Adrenal gland (tissue), 12 donors: ENCODE data around the gene TBCB. TPM values are rescaled to one million over a fixed set of nuclear protein-coding genes. Genes with fewer than 3 reads are reported as not detected.

Experiments
- DNase-seq, 7 donors: peaks; one replicate each; pipeline ENCODE4 v3.0.0-alpha.2; 2019 to 2020
- H3K27ac ChIP-seq, 5 donors: fragments of 200-600 bp; sonication (generic) in 4 of 5; 1 replicate in 3 of 5; 2 replicates in 2 of 5; pipeline versions ENCODE4 v1.5.1 to v1.8.0; 2016 to 2020; ENCODE audit warnings: mild to moderate bottlenecking in 1 of 5
- H3K27me3 ChIP-seq: fragments of 200-600 bp; 2 replicates; pipeline ENCODE4 v1.8.0; 2021
- H3K36me3 ChIP-seq, 2 donors: fragments of 200-600 bp; replicated peaks in 1 of 2; 1 replicate in 1 of 2; 2 replicates in 1 of 2; pipeline versions ENCODE4 v1.5.1 to v1.8.0; 2018 to 2022
- H3K4me1 ChIP-seq, 2 donors: fragments of 200-600 bp; replicated peaks in 1 of 2; 1 replicate in 1 of 2; 2 replicates in 1 of 2; pipeline versions ENCODE4 v1.5.1 to v1.8.0; 2018 to 2021
- H3K4me3 ChIP-seq, 4 donors: fragments of 200-600 bp; sonication (generic) in 3 of 4; one replicate each; pipeline ENCODE4 v1.5.1; 2016 to 2018
- H3K9me3 ChIP-seq, 3 donors: fragments of 200-600 bp; sonication (generic) in 1 of 3; replicated peaks in 1 of 3; 1 replicate in 2 of 3; 2 replicates in 1 of 3; pipeline versions ENCODE4 v1.5.1 to v1.8.0; 2016 to 2021
- CTCF ChIP-seq, 6 experiments: fragments of 450-650 bp in 4 of 6; fragments of 200-600 bp in 2 of 6; sonication (generic) in 1 of 6; IDR thresholded peaks; 1 replicate in 5 of 6; 2 replicates in 1 of 6; pipeline versions ENCODE4 v1.5.1 to v1.8.0; 2016 to 2021; ENCODE audit warnings: antibody characterized with exemption in 6 of 6, mild to moderate bottlenecking in 2 of 6, moderate library complexity in 1 of 6
- POLR2A ChIP-seq, 2 donors: fragments of 450-650 bp; IDR thresholded peaks; one replicate each; pipeline ENCODE4 v1.6.1; 2017; ENCODE audit warnings: antibody characterized with exemption in 2 of 2, mild to moderate bottlenecking in 2 of 2, moderate library complexity in 1 of 2
- WGBS, 4 donors: extraction: QIAGEN DNeasy Blood & Tissue Kit in 2 of 4; methylation state at CpG; one replicate each; pipeline versions ENCODE4 v1.1.5 to v1.1.7; 2013 to 2017; 5-methylcytosine and 5-hydroxymethylcytosine counted together
- intact Hi-C, 2 donors: fragments of 100-400 bp; cut with DNase I; formaldehyde crosslinking; loops; one replicate each; pipeline versions ENCODE4 v1.14.1 to v1.15.0; 2022 to 2023
- polyA plus RNA-seq, 3 donors: library from polyadenylated mRNA; stranded (reverse); fragments of 200-250 nt in 2 of 3; fragments of 350-450 nt in 1 of 3; fragmentation: Illumina TruSeq in 1 of 3; extraction: RNeasy Lipid Tissue Mini Kit (QIAGEN cat#74804) in 1 of 3; gene quantifications; one replicate each; pipeline ENCODE4 v1.2.3, GENCODE V29; 2013 to 2014
- total RNA-seq, 9 donors: library from RNA; depleted of rRNA in 4 of 9; stranded (reverse); fragments of >200 nt in 4 of 9; fragments of 120-200 nt in 1 of 9; fragmentation: NEBNext Ultra II Directional in 1 of 9; extraction: Animal tissue kit (Norgen Biotek cat#: 25700) in 1 of 9; gene quantifications; one replicate each; pipeline versions ENCODE4 v1.1.0 to v1.2.4, GENCODE V29; 2013 to 2023
- donor health status: healthy with polysubstance abuse.
- donor health status: Bipolar disorder and iron deficiency.
- donor health status: DM: yes; HTN: yes; CAD: no.
- donor health status: DM: no; HTN: no; CAD: no.
- donor health status: DM: no; HTN: no; CAD: no.
- donor health status: DM: yes; HTN: yes; CAD: no.

The TBCB gene
- total and polyA plus RNA-seq, 12 donors = 88.8 to 233 (median 140) TPM

DNA sequence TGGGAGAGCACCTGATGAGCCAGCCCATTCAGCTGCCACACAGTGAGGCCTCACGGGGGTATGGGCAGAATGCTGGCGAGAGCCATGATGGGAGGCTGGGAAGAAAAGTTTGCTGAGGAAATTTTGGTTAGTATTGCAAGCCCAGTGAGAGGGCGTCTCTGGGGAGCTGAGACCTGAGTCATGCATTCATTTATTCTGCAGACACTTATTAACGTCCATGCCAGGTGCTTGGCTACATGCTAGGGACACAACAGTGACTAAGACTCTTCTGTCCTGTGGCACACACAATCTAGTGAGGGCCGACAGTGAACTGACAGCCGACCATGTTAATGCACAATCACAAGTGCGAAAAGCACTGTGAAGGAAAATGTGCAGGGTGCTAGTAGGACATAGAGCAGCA lies 33.4 kb upstream of the TBCB start:
- 88 to 91% (median 89%) methylated on average over 7 of the region's 7 CpGs for WGBS, 4 donors
- H3K27me3 ChIP-seq = no peaks in the 10 kb centered on the region
- intact Hi-C loops = no loop called here

GRCh38 chr19:36082916-36083315 lies 32.4 kb upstream of the TBCB start:
- TF ChIP-seq CTCF (IDR thresholded peaks at IDR 0.05) (no peak), POLR2A (IDR thresholded peaks at IDR 0.05) (no peak)
- no peaks in the 10 kb centered on the region for H3K9me3 ChIP-seq
- WGBS, 4 donors = 92 to 97% (median 94%) methylated on average over 5 to 13 of the region's 13 CpGs

More for the DNA sequence above, 33.4 kb upstream of the TBCB start:
- Histone ChIP-seq H3K36me3 (no peaks in the 10 kb centered on the region), H3K4me3 (no peak overlapping the region), H3K27ac (no peak overlapping the region), H3K4me1 (no peaks in the 10 kb centered on the region), H3K9me3 (no peaks in the 10 kb centered on the region)
- TF ChIP-seq CTCF (IDR thresholded peaks at IDR 0.05) (no peak), POLR2A (IDR thresholded peaks at IDR 0.05) (no peak)
- no peak for DNase-seq

DNA sequence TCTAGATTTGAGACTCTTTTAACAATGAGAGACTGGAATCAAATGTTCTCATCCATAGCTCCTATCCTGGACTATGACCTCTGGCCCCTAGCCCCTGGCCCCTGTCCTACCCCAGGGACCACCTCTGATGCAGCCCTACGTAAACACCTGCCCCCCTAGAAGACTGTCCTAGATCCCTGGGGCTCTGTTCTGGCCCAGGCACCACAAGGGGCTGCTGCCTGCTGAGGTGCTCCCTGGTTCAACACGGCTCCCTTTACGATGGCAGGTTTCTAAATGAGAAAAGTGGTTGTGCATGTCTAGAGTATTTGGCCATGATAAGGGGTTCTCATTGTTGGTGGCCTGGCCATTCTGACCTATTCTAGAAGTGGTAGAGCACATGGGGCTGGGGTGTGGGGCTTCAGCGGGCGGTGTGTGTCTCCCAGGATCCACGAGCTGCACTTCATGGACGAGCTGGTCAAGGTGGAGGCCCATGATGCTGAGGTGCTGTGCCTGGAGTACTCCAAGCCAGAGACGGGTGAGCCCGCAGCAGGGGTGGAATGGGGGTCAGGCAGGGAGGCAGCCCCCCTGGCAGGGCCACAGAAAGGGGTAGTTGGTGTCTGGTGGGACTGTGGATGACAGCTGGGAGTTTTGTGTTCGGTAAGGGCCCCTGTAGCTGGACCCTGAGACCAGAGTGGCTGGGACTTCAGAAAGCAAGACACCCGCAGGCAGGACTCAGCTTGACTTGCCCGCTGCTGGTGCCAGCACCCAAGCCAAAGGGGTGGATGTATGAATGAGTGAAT lies 30.8 kb upstream of the TBCB start:
- 94 to 99% (median 96%) methylated on average over 11 to 12 of the region's 12 CpGs for WGBS, 4 donors
- Histone ChIP-seq H3K4me3 (no peak overlapping the region), H3K27me3 (no peaks in the 10 kb centered on the region), H3K27ac (no peak overlapping the region), H3K4me1 (no peaks in the 10 kb centered on the region), H3K9me3 (no peaks in the 10 kb centered on the region), H3K36me3 (no peaks in the 10 kb centered on the region)
- no peak for TF ChIP-seq CTCF (IDR thresholded peaks at IDR 0.05)
- TF ChIP-seq POLR2A (IDR thresholded peaks at IDR 0.05) = no peak
- DNase-seq = no peak
- intact Hi-C loops = no loop called here

More at GRCh38 chr19:36082916-36083315, 32.4 kb upstream of the TBCB start:
- H3K36me3 ChIP-seq = no peaks in the 10 kb centered on the region
- no peak for DNase-seq
- no peaks in the 10 kb centered on the region for H3K27me3 ChIP-seq
- no peaks in the 10 kb centered on the region for H3K4me1 ChIP-seq
- H3K4me3 ChIP-seq = no peak overlapping the region
- intact Hi-C loops = no loop called here
- H3K27ac ChIP-seq = no peak overlapping the region

DNA sequence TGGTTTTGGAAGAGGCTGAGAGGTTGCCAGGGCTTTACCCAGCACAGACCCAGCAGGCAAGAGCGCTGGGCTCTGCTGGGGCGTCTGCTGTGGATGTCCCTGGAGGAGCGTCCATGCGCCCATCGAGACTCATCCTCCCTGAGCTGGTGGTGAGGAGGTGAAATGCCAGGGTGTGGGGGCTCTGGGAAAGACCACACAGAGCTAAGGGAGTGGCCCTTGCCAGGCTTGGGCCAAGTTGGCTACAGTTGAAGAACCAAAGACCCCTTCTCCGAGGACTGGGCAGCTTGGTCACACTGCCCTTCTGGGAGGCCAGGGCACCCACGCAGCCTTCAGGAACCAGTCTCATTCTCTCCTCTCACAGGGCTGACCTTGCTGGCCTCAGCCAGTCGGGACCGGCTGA lies 28.9 kb upstream of the TBCB start:
- DNase-seq = no peak
- no peaks in the 10 kb centered on the region for H3K36me3 ChIP-seq
- intact Hi-C loops = no loop called here
- no peak overlapping the region for H3K4me3 ChIP-seq
- H3K27ac ChIP-seq = no peak overlapping the region
- 89 to 98% (median 93%) methylated on average over 8 to 9 of the region's 9 CpGs for WGBS, 4 donors
- H3K27me3 ChIP-seq = no peaks in the 10 kb centered on the region
- TF ChIP-seq POLR2A (IDR thresholded peaks at IDR 0.05) = no peak
- H3K4me1 ChIP-seq = no peaks in the 10 kb centered on the region
- H3K9me3 ChIP-seq = no peaks in the 10 kb centered on the region

DNA sequence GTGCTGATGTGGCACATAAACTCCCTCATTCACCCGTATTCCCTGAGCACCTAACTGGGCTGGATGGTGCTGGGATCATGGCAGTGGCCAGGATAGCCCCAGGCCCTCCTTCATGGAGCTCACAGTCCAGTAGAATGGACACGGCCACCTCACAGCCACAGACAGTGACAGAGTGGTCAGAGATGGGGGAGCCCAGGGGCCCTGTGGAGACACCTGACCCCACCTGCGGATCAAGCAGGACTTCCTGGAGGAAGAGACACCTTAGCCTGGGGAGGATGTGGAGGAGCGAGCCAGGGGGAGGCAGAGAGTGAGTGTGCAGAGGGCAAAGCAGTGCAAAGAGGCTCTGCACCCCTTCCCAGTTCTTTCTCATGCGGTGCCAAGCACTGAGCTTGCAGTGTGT lies 25.4 kb upstream of the TBCB start:
- no peak for DNase-seq
- H3K27me3 ChIP-seq = no peaks in the 10 kb centered on the region
- TF ChIP-seq CTCF (IDR thresholded peaks at IDR 0.05) (no peak), POLR2A (IDR thresholded peaks at IDR 0.05) (no peak)
- 92 to 100% (median 95%) methylated on average over 5 of the region's 5 CpGs for WGBS, 4 donors
- H3K4me1 ChIP-seq = no peaks in the 10 kb centered on the region
- intact Hi-C loops = no loop called here
- H3K36me3 ChIP-seq = no peaks in the 10 kb centered on the region
- no peak overlapping the region for H3K27ac ChIP-seq
- no peaks in the 10 kb centered on the region for H3K9me3 ChIP-seq
- H3K4me3 ChIP-seq = no peak overlapping the region
